Measurements from ENCODE around the gene ZNF324B.

- TF ChIP-seq TAF1 (IDR thresholded peaks at IDR 0.05; ENCODE audit: low read depth) (no peak), MAX (IDR thresholded peaks at IDR 0.05) (no peak), EGR1 (IDR thresholded peaks at IDR 0.05) (no peak), REST (IDR thresholded peaks at IDR 0.05; ENCODE audit: low read depth) (no peak), CEBPB (IDR thresholded peaks at IDR 0.05) (no peak), TCF12 (IDR thresholded peaks at IDR 0.05; ENCODE audit: low read depth) (no peak), EP300 (IDR thresholded peaks at IDR 0.05; ENCODE audit: borderline replicate concordance) (no peak), RAD21 (IDR thresholded peaks at IDR 0.05; ENCODE audit: low read depth) (no peak), CREB1 (IDR thresholded peaks at IDR 0.05; ENCODE audit: low read depth) (no peak), FOXM1 (IDR thresholded peaks at IDR 0.05; ENCODE audit: borderline replicate concordance, low read depth) (no peak), YY1 (IDR thresholded peaks at IDR 0.05; ENCODE audit: low read depth) (no peak), USF1 (IDR thresholded peaks at IDR 0.05) (no peak), NFIC (IDR thresholded peaks at IDR 0.05) (no peak), ZBTB7A (IDR thresholded peaks at IDR 0.05; ENCODE audit: low read depth) (no peak)
These were observed 17.2 kb upstream of the ZNF324B start for GRCh38 chr19:58434217-58434616.
